GM10248 (cell line): ENCODE results near the gene ZCCHC12.

ENCODE experiments used
- CTCF ChIA-PET: fragments of 300-600 bp; sonication (Branson Sonifier 250); formaldehyde crosslinking; extraction: SDS; loops from one replicate; lab custom pipeline; 2021; ENCODE audit warnings: antibody characterized with exemption; lab: Yijun Ruan, JAX
- POLR2A ChIA-PET: fragments of 350-650 bp; sonication (Branson Sonifier 250); formaldehyde crosslinking; extraction: SDS; loops from one replicate; lab custom pipeline; 2020; ENCODE audit warnings: antibody characterized with exemption; lab: Yijun Ruan, JAX
- DNase-seq: peaks from one replicate; pipeline ENCODE4 v3.0.0; 2012; ENCODE audit errors: extremely low spot score
- CTCF ChIP-seq: IDR thresholded peaks from 2 replicates; pipeline ENCODE4 v1.5.1; 2012; ENCODE audit warnings: mild to moderate bottlenecking, low read depth; ENCODE audit errors: extremely low read depth, missing control alignments, control extremely low read depth

The ZCCHC12 gene

GRCh38 chrX:118823263-118824172 is at the start of gene ZCCHC12:
ZCCHC12 (plus strand) TSS chrX:118823824; CDS start chrX:118825245, 1,421 bp downstream.
- TF ChIP-seq CTCF = no peak
- ChIA-PET CTCF (interaction anchor here (0.7 to 3.6 kb wide), 4 partner anchors 12 to 221 kb away, joined by 3 to 10 read pairs (median 3); no protein-coding TSS in a partner anchor), POLR2A (interaction anchor here (0.6 kb wide), 1 partner anchor 176 kb away, joined by 5 read pairs; no protein-coding TSS in a partner anchor)
- peak; percentile 40 for DNase-seq

- DNase-seq = no peak
These were observed 44.0 kb upstream of the ZCCHC12 start for GRCh38 chrX:118779581-118779980.

GRCh38 chrX:118780509-118780908 is 43.1 kb upstream of the ZCCHC12 start:
- no peak for DNase-seq
- CTCF ChIA-PET = no interaction called here
- no peak for TF ChIP-seq CTCF
- POLR2A ChIA-PET = no interaction called here

More at GRCh38 chrX:118779581-118779980, 44.0 kb upstream of the ZCCHC12 start:
- ChIA-PET CTCF (no interaction called here), POLR2A (no interaction called here)
- TF ChIP-seq CTCF = no peak

GRCh38 chrX:118780911-118781310 is 42.7 kb upstream of the ZCCHC12 start:
- DNase-seq = no peak
- POLR2A ChIA-PET = no interaction called here
- CTCF ChIA-PET = interaction anchor here (1.7 kb wide), 1 partner anchor 9 kb away, joined by 3 read pairs; no protein-coding TSS in a partner anchor
- no peak for TF ChIP-seq CTCF

- no peak for DNase-seq
- ChIA-PET CTCF (interaction anchor here (1.7 kb wide), 1 partner anchor 12 kb away, joined by 6 read pairs; no protein-coding TSS in a partner anchor), POLR2A (no interaction called here)
- no peak for TF ChIP-seq CTCF
These were observed 27.9 kb upstream of the ZCCHC12 start for GRCh38 chrX:118795528-118796280.

GRCh38 chrX:118802857-118803256 is 20.8 kb upstream of the ZCCHC12 start:
- no peak for DNase-seq
- TF ChIP-seq CTCF = no peak
- ChIA-PET CTCF (interaction anchor here (0.7 to 2.4 kb wide), 3 partner anchors 8 to 201 kb away, joined by 3 to 5 read pairs (median 4); no protein-coding TSS in a partner anchor), POLR2A (no interaction called here)
